Loucy (cell line): ENCODE measurements around the gene NPHP4.

Experiments
- H2AFZ ChIP-seq: fragments of 200-600 bp; sonication (generic); 2 replicates; pipeline ENCODE4 v1.6.0; 2016; ENCODE audit warnings: antibody characterized with exemption, mild to moderate bottlenecking, low read length, moderate library complexity
- H3F3A ChIP-seq: fragments of 200-600 bp; 2 replicates; pipeline ENCODE4 v1.6.0; 2016; ENCODE audit warnings: antibody characterized with exemption, low read depth, mild to moderate bottlenecking
- H3K27me3 ChIP-seq: fragments of 200-600 bp; sonication (generic); 2 replicates; pipeline ENCODE4 v1.6.1; 2014; ENCODE audit warnings: low read length, mild to moderate bottlenecking; ENCODE audit not compliant: insufficient read depth, poor library complexity, severe bottlenecking
- H3K36me3 ChIP-seq: fragments of 200-600 bp; sonication (generic); 2 replicates; pipeline ENCODE4 v1.6.1; 2016; ENCODE audit warnings: low read length; ENCODE audit not compliant: insufficient read depth
- H3K4me1 ChIP-seq: fragments of 200-600 bp; sonication (generic); 2 replicates; pipeline ENCODE4 v1.5.1; 2014; ENCODE audit warnings: low read length, mild to moderate bottlenecking; ENCODE audit not compliant: insufficient read depth, poor library complexity, severe bottlenecking
- H3K4me2 ChIP-seq: fragments of 200-600 bp; sonication (generic); 2 replicates; pipeline ENCODE4 v1.6.0; 2014; ENCODE audit warnings: antibody characterized with exemption, low read length, low read depth, mild to moderate bottlenecking; ENCODE audit not compliant: poor library complexity, severe bottlenecking
- H3K4me3 ChIP-seq: fragments of 200-600 bp; sonication (generic); 2 replicates; pipeline ENCODE4 v1.5.1; 2014; ENCODE audit warnings: low read length, mild to moderate bottlenecking, mixed read lengths; ENCODE audit not compliant: poor library complexity, severe bottlenecking
- H3K79me2 ChIP-seq: fragments of 200-600 bp; sonication (generic); 2 replicates; pipeline ENCODE4 v1.6.1; 2014; ENCODE audit warnings: low read length; ENCODE audit not compliant: insufficient read depth
- H3K9ac ChIP-seq: fragments of 200-600 bp; sonication (generic); 2 replicates; pipeline ENCODE4 v1.6.0; 2014; ENCODE audit warnings: mild to moderate bottlenecking, low read depth, low read length, moderate library complexity; ENCODE audit not compliant: poor library complexity, severe bottlenecking
- H3K9me2 ChIP-seq: fragments of 200-600 bp; sonication (generic); replicated peaks from 2 replicates; pipeline ENCODE4 v1.6.1; 2016; ENCODE audit warnings: low read depth, low read length, mixed read lengths
- H3K9me3 ChIP-seq: fragments of 200-600 bp; sonication (generic); 2 replicates; pipeline ENCODE4 v1.6.1; 2014; ENCODE audit warnings: mild to moderate bottlenecking, antibody characterized with exemption, low read length, low read depth; ENCODE audit not compliant: insufficient read depth
- H4K20me1 ChIP-seq: fragments of 200-600 bp; sonication (generic); 2 replicates; pipeline ENCODE4 v1.6.0; 2014; ENCODE audit warnings: antibody characterized with exemption, low read length, mild to moderate bottlenecking; ENCODE audit not compliant: insufficient read depth, poor library complexity, severe bottlenecking
- CTCF ChIP-seq: fragments of 200-600 bp; sonication (generic); conservative IDR thresholded peaks from 2 replicates; pipeline ENCODE4 v1.5.1; 2014; ENCODE audit warnings: mild to moderate bottlenecking, antibody characterized with exemption, low read length
- EZH2phosphoT487 ChIP-seq: fragments of 200-600 bp; IDR thresholded peaks from 2 replicates; pipeline ENCODE4 v1.6.1; 2018; ENCODE audit warnings: antibody characterized with exemption, mild to moderate bottlenecking, moderate library complexity, borderline replicate concordance

NPHP4 gene

DNA sequence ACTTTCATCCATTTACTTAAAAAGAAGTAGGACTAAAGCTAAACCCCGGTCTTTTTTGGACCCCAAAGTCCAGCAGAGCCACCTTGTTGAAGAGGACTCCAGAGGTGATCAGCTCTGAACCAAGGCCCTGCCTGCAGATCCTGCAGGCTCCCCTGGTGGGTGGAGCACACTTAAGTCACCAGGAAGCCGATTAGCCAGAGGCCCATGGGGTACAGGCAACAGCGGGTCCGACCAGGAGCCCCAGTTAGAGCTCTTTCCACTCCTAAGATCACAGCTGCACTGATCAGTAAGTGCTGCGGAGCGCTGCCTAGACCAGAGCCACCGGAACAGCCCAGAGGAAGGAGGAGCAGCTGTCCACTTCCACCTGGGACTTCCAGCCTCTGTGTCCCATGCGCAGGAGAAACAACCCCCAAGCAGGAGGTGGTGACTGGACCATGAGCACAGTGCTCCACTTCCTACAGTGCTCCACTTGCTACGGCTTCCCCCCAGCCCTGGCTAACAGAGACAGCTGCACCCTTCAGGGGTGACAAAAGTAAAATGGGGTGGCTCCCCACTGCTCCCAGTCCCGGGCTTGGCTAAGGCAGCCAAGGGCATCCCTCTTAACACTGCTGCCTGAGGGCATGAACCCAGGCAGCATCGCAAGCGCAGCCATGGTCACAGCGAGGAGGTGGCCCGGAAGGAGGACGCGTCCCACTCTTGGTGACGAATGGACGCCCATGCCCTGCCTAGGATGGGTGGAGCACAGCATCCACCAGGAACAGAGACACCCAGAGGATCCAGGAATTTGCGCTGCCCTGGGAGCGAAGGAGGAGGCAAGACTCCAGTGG is 58.0 kb downstream of the NPHP4 start:
- no peaks in the 10 kb centered on the region for H3K9me2 ChIP-seq
- H3K27me3 ChIP-seq = no peaks in the 10 kb centered on the region
- no peaks in the 10 kb centered on the region for H3K9me3 ChIP-seq
- no peaks in the 10 kb centered on the region for H3K79me2 ChIP-seq
- no peaks in the 10 kb centered on the region for H3F3A ChIP-seq
- TF ChIP-seq CTCF (no peak), EZH2phosphoT487 (no peak)
- H3K9ac ChIP-seq = no peak overlapping the region
- H3K4me3 ChIP-seq = no peak overlapping the region
- H3K36me3 ChIP-seq = peaks cover 21% of the 10 kb centered on the region; the same call in 1 of the 2 replicates
- H2AFZ ChIP-seq = no peak overlapping the region
- no peaks in the 10 kb centered on the region for H3K4me1 ChIP-seq
- H4K20me1 ChIP-seq = no peaks in the 10 kb centered on the region
- no peak overlapping the region for H3K4me2 ChIP-seq

GRCh38 chr1:5933676-5934057 is 58.6 kb downstream of the NPHP4 start:
- H3K9ac ChIP-seq = no peak overlapping the region
- no peaks in the 10 kb centered on the region for H3K27me3 ChIP-seq
- H3K4me3 ChIP-seq = no peak overlapping the region
- H3K9me2 ChIP-seq = no peaks in the 10 kb centered on the region
- H3K79me2 ChIP-seq = no peaks in the 10 kb centered on the region
- no peak overlapping the region for H2AFZ ChIP-seq
- TF ChIP-seq EZH2phosphoT487 = no peak
- TF ChIP-seq CTCF = no peak
- peaks cover 21% of the 10 kb centered on the region; the same call in 1 of the 2 replicates for H3K36me3 ChIP-seq
- H4K20me1 ChIP-seq = no peaks in the 10 kb centered on the region
- H3K4me1 ChIP-seq = no peaks in the 10 kb centered on the region
- H3K9me3 ChIP-seq = no peaks in the 10 kb centered on the region
- no peaks in the 10 kb centered on the region for H3F3A ChIP-seq
- H3K4me2 ChIP-seq = no peak overlapping the region

DNA sequence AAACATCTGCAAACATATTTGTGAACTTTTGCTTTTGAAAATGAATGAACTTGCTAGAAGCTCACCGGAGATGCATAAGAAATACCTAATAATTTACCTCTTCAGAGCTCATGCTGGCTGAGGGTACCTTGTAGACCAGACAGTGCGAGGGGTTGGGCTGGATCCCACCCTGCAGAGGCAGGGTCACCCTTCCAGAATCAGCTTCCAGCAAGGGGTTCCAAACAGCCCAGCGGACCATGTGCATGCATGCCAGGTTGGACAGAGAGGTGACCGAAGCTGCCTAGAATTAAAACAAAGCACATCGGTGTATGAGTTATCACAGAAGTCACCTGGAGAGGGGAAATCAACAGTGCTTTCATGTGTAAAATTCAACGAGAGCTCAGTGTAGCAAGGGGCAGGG is 59.2 kb downstream of the NPHP4 start:
- H3K36me3 ChIP-seq = peaks cover 21% of the 10 kb centered on the region; the same call in 1 of the 2 replicates
- no peaks in the 10 kb centered on the region for H3K79me2 ChIP-seq
- H2AFZ ChIP-seq = no peak overlapping the region
- H3K4me1 ChIP-seq = no peaks in the 10 kb centered on the region
- no peaks in the 10 kb centered on the region for H3K9me2 ChIP-seq
- TF ChIP-seq EZH2phosphoT487 (no peak), CTCF (no peak)
- H3K4me3 ChIP-seq = no peak overlapping the region
- H3K9me3 ChIP-seq = no peaks in the 10 kb centered on the region
- H4K20me1 ChIP-seq = no peaks in the 10 kb centered on the region
- H3K9ac ChIP-seq = no peak overlapping the region
- no peaks in the 10 kb centered on the region for H3F3A ChIP-seq
- no peaks in the 10 kb centered on the region for H3K27me3 ChIP-seq
- no peak overlapping the region for H3K4me2 ChIP-seq
